Effector memory CD8-positive, alpha-beta T cell (primary cell): Measurements from ENCODE around the gene RGS1.

Experiments
- ATAC-seq: fragments of 150-1000 bp; cut with Tn5 transposase; replicated peaks from 2 replicates; pipeline ENCODE4 v1.10.0; 2021; ENCODE audit warnings: mild to moderate bottlenecking, moderate library complexity
- DNase-seq, 3 experiments: peaks; one replicate each; pipeline ENCODE4 v3.0.0; 2021
- H3K27ac Mint-ChIP-seq, 2 donors: one replicate each; pipeline ENCODE4 v1.8.0; 2022; ENCODE audit warnings: mild to moderate bottlenecking in 2 of 2, mixed read lengths in 2 of 2, moderate library complexity in 2 of 2
- H3K27me3 Mint-ChIP-seq, 2 donors: one replicate each; pipeline ENCODE4 v1.8.0; 2022; ENCODE audit warnings: mixed read lengths in 2 of 2
- H3K36me3 Mint-ChIP-seq: one replicate; pipeline ENCODE4 v1.8.0; 2022; ENCODE audit warnings: mild to moderate bottlenecking, moderate library complexity, mixed read lengths; ENCODE audit not compliant: insufficient read depth
- H3K4me1 Mint-ChIP-seq, 2 donors: one replicate each; pipeline ENCODE4 v1.8.0; 2022; ENCODE audit warnings: low read depth in 2 of 2, mixed read lengths in 2 of 2
- H3K4me3 Mint-ChIP-seq, 2 donors: one replicate each; pipeline ENCODE4 v1.8.0; 2022; ENCODE audit warnings: mild to moderate bottlenecking in 2 of 2, mixed read lengths in 2 of 2, moderate library complexity in 2 of 2
- H3K9me3 Mint-ChIP-seq, 2 donors: one replicate each; pipeline ENCODE4 v1.8.0; 2022; ENCODE audit warnings: mixed read lengths in 2 of 2

RGS1 gene

GRCh38 chr1:192601143-192601542 lies 25.6 kb downstream of the RGS1 start:
- Mint-ChIP-seq H3K4me3 (peak overlapping the region in 1 of 2 donors; percentile 33), H3K4me1 (peaks cover 10 to 32% of the 10 kb centered on the region in 2 donors), H3K27ac (peak overlapping the region in 1 of 2 donors; percentile 11), H3K27me3 (no peaks in the 10 kb centered on the region), H3K36me3 (no peaks in the 10 kb centered on the region), H3K9me3 (no peaks in the 10 kb centered on the region)
- ATAC-seq: peak; percentile 61
- DNase-seq: no peak

- Mint-ChIP-seq H3K27me3 (no peaks in the 10 kb centered on the region), H3K27ac (peak overlapping the region in 1 of 2 donors; percentile 11), H3K4me3 (peak overlapping the region in 1 of 2 donors; percentile 33), H3K9me3 (no peaks in the 10 kb centered on the region), H3K4me1 (peaks cover 10 to 32% of the 10 kb centered on the region in 2 donors), H3K36me3 (no peaks in the 10 kb centered on the region)
- ATAC-seq: peak; percentile 21
- DNase-seq: no peak
These were observed 26.0 kb downstream of the RGS1 start for GRCh38 chr1:192601567-192601966.

GRCh38 chr1:192602757-192603156 lies 27.2 kb downstream of the RGS1 start:
- ATAC-seq (no peak), DNase-seq (no peak)
- peak overlapping the region in 1 of 2 donors; percentile 55 for H3K27ac Mint-ChIP-seq
- H3K36me3 Mint-ChIP-seq: no peaks in the 10 kb centered on the region
- no peak overlapping the region for H3K4me3 Mint-ChIP-seq
- H3K4me1 Mint-ChIP-seq: peaks cover 15 to 32% of the 10 kb centered on the region in 2 donors
- H3K9me3 Mint-ChIP-seq: no peaks in the 10 kb centered on the region
- no peaks in the 10 kb centered on the region for H3K27me3 Mint-ChIP-seq

- DNase-seq: no peak
- peak overlapping the region; percentile 7 to 55 for H3K27ac Mint-ChIP-seq
- H3K9me3 Mint-ChIP-seq: no peaks in the 10 kb centered on the region
- no peaks in the 10 kb centered on the region for H3K27me3 Mint-ChIP-seq
- H3K4me3 Mint-ChIP-seq: no peak overlapping the region
- ATAC-seq: no peak
- peaks cover 15 to 32% of the 10 kb centered on the region in 2 donors for H3K4me1 Mint-ChIP-seq
- H3K36me3 Mint-ChIP-seq: no peaks in the 10 kb centered on the region
These were observed 27.7 kb downstream of the RGS1 start for GRCh38 chr1:192603218-192603787.

- Mint-ChIP-seq H3K36me3 (no peaks in the 10 kb centered on the region), H3K27ac (peak overlapping the region; percentile 70 to 93), H3K27me3 (no peaks in the 10 kb centered on the region), H3K4me1 (peaks cover 25 to 47% of the 10 kb centered on the region in 2 donors), H3K9me3 (no peaks in the 10 kb centered on the region), H3K4me3 (no peak overlapping the region)
- DNase-seq (no peak), ATAC-seq (peak; percentile 39)
These were observed 29.5 kb downstream of the RGS1 start for GRCh38 chr1:192604979-192605620.

- no peaks in the 10 kb centered on the region for H3K36me3 Mint-ChIP-seq
- H3K4me3 Mint-ChIP-seq: peak overlapping the region in 1 of 2 donors; percentile 45
- H3K27ac Mint-ChIP-seq: peak overlapping the region; percentile 61 to 89
- no peaks in the 10 kb centered on the region for H3K9me3 Mint-ChIP-seq
- H3K4me1 Mint-ChIP-seq: peaks cover 17 to 19% of the 10 kb centered on the region in 2 donors
- no peak for DNase-seq
- ATAC-seq: no peak
- no peaks in the 10 kb centered on the region for H3K27me3 Mint-ChIP-seq
These were observed 33.1 kb downstream of the RGS1 start for GRCh38 chr1:192608671-192609070.

GRCh38 chr1:192609110-192610079 lies 33.8 kb downstream of the RGS1 start:
- Mint-ChIP-seq H3K27ac (peak overlapping the region; percentile 61 to 89), H3K4me3 (peak overlapping the region; percentile 11 to 45), H3K9me3 (no peaks in the 10 kb centered on the region), H3K4me1 (peaks cover 17 to 18% of the 10 kb centered on the region in 2 donors), H3K36me3 (no peaks in the 10 kb centered on the region), H3K27me3 (no peaks in the 10 kb centered on the region)
- ATAC-seq (peak; percentile 93), DNase-seq (peak; percentile 59 to 75 (median 62))

GRCh38 chr1:192610112-192610889 lies 34.7 kb downstream of the RGS1 start:
- Mint-ChIP-seq H3K9me3 (no peaks in the 10 kb centered on the region), H3K4me1 (peaks cover 15 to 17% of the 10 kb centered on the region in 2 donors), H3K4me3 (no peak overlapping the region), H3K27ac (peak overlapping the region in 1 of 2 donors; percentile 89), H3K27me3 (no peaks in the 10 kb centered on the region), H3K36me3 (no peaks in the 10 kb centered on the region)
- no peak for DNase-seq
- ATAC-seq: no peak

GRCh38 chr1:192615055-192615454 lies 39.5 kb downstream of the RGS1 start:
- H3K4me1 Mint-ChIP-seq: no peaks in the 10 kb centered on the region
- H3K4me3 Mint-ChIP-seq: no peak overlapping the region
- H3K36me3 Mint-ChIP-seq: no peaks in the 10 kb centered on the region
- ATAC-seq (no peak), DNase-seq (no peak)
- no peaks in the 10 kb centered on the region for H3K27me3 Mint-ChIP-seq
- no peak overlapping the region for H3K27ac Mint-ChIP-seq
- H3K9me3 Mint-ChIP-seq: no peaks in the 10 kb centered on the region

GRCh38 chr1:192620071-192620635 lies 44.6 kb downstream of the RGS1 start:
- DNase-seq (no peak), ATAC-seq (no peak)
- Mint-ChIP-seq H3K36me3 (no peaks in the 10 kb centered on the region), H3K9me3 (peaks cover 0 to 1% of the 10 kb centered on the region in 2 donors), H3K4me1 (no peaks in the 10 kb centered on the region), H3K27ac (no peak overlapping the region), H3K27me3 (peaks cover 7 to 11% of the 10 kb centered on the region in 2 donors), H3K4me3 (no peak overlapping the region)

GRCh38 chr1:192626366-192627179 lies 51.0 kb downstream of the RGS1 start:
- ATAC-seq: no peak
- no peak for DNase-seq
- Mint-ChIP-seq H3K4me1 (no peaks in the 10 kb centered on the region), H3K4me3 (no peak overlapping the region), H3K9me3 (peaks cover 0 to 1% of the 10 kb centered on the region in 2 donors), H3K36me3 (no peaks in the 10 kb centered on the region), H3K27me3 (peaks cover 7 to 11% of the 10 kb centered on the region in 2 donors), H3K27ac (no peak overlapping the region)

- H3K9me3 Mint-ChIP-seq: no peaks in the 10 kb centered on the region
- no peak overlapping the region for H3K4me3 Mint-ChIP-seq
- no peak overlapping the region for H3K27ac Mint-ChIP-seq
- H3K4me1 Mint-ChIP-seq: no peaks in the 10 kb centered on the region
- ATAC-seq: no peak
- H3K27me3 Mint-ChIP-seq: peaks cover 7 to 11% of the 10 kb centered on the region in 2 donors
- no peaks in the 10 kb centered on the region for H3K36me3 Mint-ChIP-seq
- DNase-seq: no peak
These were observed 52.3 kb downstream of the RGS1 start for GRCh38 chr1:192627901-192628300.
